ENCODE measurements around the gene PLA2G1B.
"Not testable (repeated sequence)": the region's sequence is repeated elsewhere in the genome, so short reads cannot be mapped to it uniquely, and the experiment has no call there.

The PLA2G1B gene

GRCh38 chr12:120353556-120354317 is 26.2 kb upstream of the PLA2G1B start:
- in situ Hi-C loops (cut with HindIII; ENCODE audit: low pct_unique_long_range_greater_than_20kb, low sequenced_read_pairs) = no loop called here
- no peak for DNase-seq (ENCODE audit: low read depth in 1 of 2, low spot score in 1 of 2)
- TF ChIP-seq JUND (IDR thresholded peaks at IDR 0.05; ENCODE audit: low read depth) = no peak

GRCh38 chr12:120353136-120353535 is 25.6 kb upstream of the PLA2G1B start:
- DNase-seq (ENCODE audit: low read depth in 1 of 2, low spot score in 1 of 2) = no peak
- in situ Hi-C loops (cut with HindIII; ENCODE audit: low pct_unique_long_range_greater_than_20kb, low sequenced_read_pairs) = no loop called here
- TF ChIP-seq JUND (IDR thresholded peaks at IDR 0.05; ENCODE audit: low read depth) = no peak

- in situ Hi-C loops (cut with HindIII; ENCODE audit: low pct_unique_long_range_greater_than_20kb, low sequenced_read_pairs) = no loop called here
- DNase-seq (ENCODE audit: low read depth in 1 of 2, low spot score in 1 of 2) = no peak
- TF ChIP-seq JUND (IDR thresholded peaks at IDR 0.05; ENCODE audit: low read depth) = no peak
These were observed 24.5 kb upstream of the PLA2G1B start for GRCh38 chr12:120352117-120352516.

GRCh38 chr12:120350576-120351350 is 23.2 kb upstream of the PLA2G1B start:
- TF ChIP-seq JUND (IDR thresholded peaks at IDR 0.05; ENCODE audit: low read depth) = no peak
- peak in 1 of 2 experiments; percentile 30 for DNase-seq (ENCODE audit: low read depth in 1 of 2, low spot score in 1 of 2)
- in situ Hi-C loops (cut with HindIII; ENCODE audit: low pct_unique_long_range_greater_than_20kb, low sequenced_read_pairs) = no loop called here

GRCh38 chr12:120347766-120348165 is 20.2 kb upstream of the PLA2G1B start:
- no peak for TF ChIP-seq JUND (IDR thresholded peaks at IDR 0.05; ENCODE audit: low read depth)
- DNase-seq (ENCODE audit: low read depth in 1 of 2, low spot score in 1 of 2) = no peak
- in situ Hi-C loops (cut with HindIII; ENCODE audit: low pct_unique_long_range_greater_than_20kb, low sequenced_read_pairs) = no loop called here

GRCh38 chr12:120346681-120347080 is 19.1 kb upstream of the PLA2G1B start:
- in situ Hi-C loops (cut with HindIII; ENCODE audit: low pct_unique_long_range_greater_than_20kb, low sequenced_read_pairs) = no loop called here
- no peak for DNase-seq (ENCODE audit: low read depth in 1 of 2, low spot score in 1 of 2)
- TF ChIP-seq JUND (IDR thresholded peaks at IDR 0.05; ENCODE audit: low read depth) = no peak

- no peak for DNase-seq (ENCODE audit: low read depth in 1 of 2, low spot score in 1 of 2)
- no peak for TF ChIP-seq JUND (IDR thresholded peaks at IDR 0.05; ENCODE audit: low read depth)
- in situ Hi-C loops (cut with HindIII; ENCODE audit: low pct_unique_long_range_greater_than_20kb, low sequenced_read_pairs) = no loop called here
These were observed 18.5 kb upstream of the PLA2G1B start for GRCh38 chr12:120346031-120346430.

- no peak for DNase-seq (ENCODE audit: low read depth in 1 of 2, low spot score in 1 of 2)
- in situ Hi-C loops (cut with HindIII; ENCODE audit: low pct_unique_long_range_greater_than_20kb, low sequenced_read_pairs) = no loop called here
- no peak for TF ChIP-seq JUND (IDR thresholded peaks at IDR 0.05; ENCODE audit: low read depth)
These were observed 16.1 kb upstream of the PLA2G1B start for GRCh38 chr12:120343692-120344091.

- no peak for DNase-seq (ENCODE audit: low read depth in 1 of 2, low spot score in 1 of 2)
- in situ Hi-C loops (cut with HindIII; ENCODE audit: low pct_unique_long_range_greater_than_20kb, low sequenced_read_pairs) = no loop called here
These were observed 15.5 kb upstream of the PLA2G1B start for GRCh38 chr12:120343039-120343537.

GRCh38 chr12:120342175-120343038 is 14.8 kb upstream of the PLA2G1B start:
- TF ChIP-seq JUND (IDR thresholded peaks at IDR 0.05; ENCODE audit: low read depth) = no peak

More at GRCh38 chr12:120343039-120343537, 15.5 kb upstream of the PLA2G1B start:
- TF ChIP-seq JUND (IDR thresholded peaks at IDR 0.05; ENCODE audit: low read depth) = no peak

GRCh38 chr12:120339256-120339655 is 11.7 kb upstream of the PLA2G1B start:
- DNase-seq (ENCODE audit: low read depth in 1 of 2, low spot score in 1 of 2) = no peak
- in situ Hi-C loops (cut with HindIII; ENCODE audit: low pct_unique_long_range_greater_than_20kb, low sequenced_read_pairs) = no loop called here
- no peak for TF ChIP-seq JUND (IDR thresholded peaks at IDR 0.05; ENCODE audit: low read depth)

More at GRCh38 chr12:120342175-120343038, 14.8 kb upstream of the PLA2G1B start:
- no peak for DNase-seq (ENCODE audit: low read depth in 1 of 2, low spot score in 1 of 2)
- in situ Hi-C loops (cut with HindIII; ENCODE audit: low pct_unique_long_range_greater_than_20kb, low sequenced_read_pairs) = no loop called here

GRCh38 chr12:120337730-120338129 is 10.2 kb upstream of the PLA2G1B start:
- in situ Hi-C loops (cut with HindIII; ENCODE audit: low pct_unique_long_range_greater_than_20kb, low sequenced_read_pairs) = no loop called here
- TF ChIP-seq JUND (IDR thresholded peaks at IDR 0.05; ENCODE audit: low read depth) = no peak
- no peak for DNase-seq (ENCODE audit: low read depth in 1 of 2, low spot score in 1 of 2)

- DNase-seq (ENCODE audit: low read depth in 1 of 2, low spot score in 1 of 2); in situ Hi-C loops (cut with HindIII; ENCODE audit: low pct_unique_long_range_greater_than_20kb, low sequenced_read_pairs): not testable (repeated sequence)
These were observed 8.8 kb upstream of the PLA2G1B start for GRCh38 chr12:120336392-120336791.

- in situ Hi-C loops (cut with HindIII; ENCODE audit: low pct_unique_long_range_greater_than_20kb, low sequenced_read_pairs) = not testable (repeated sequence)
- peak in 1 of 2 experiments; percentile 83 for DNase-seq (ENCODE audit: low read depth in 1 of 2, low spot score in 1 of 2)
These were observed 7.9 kb upstream of the PLA2G1B start for GRCh38 chr12:120335447-120335846.

All from T47D (cell line).